ENCODE results near the gene RFC1. TPM values are rescaled to one million over a fixed set of nuclear protein-coding genes. Genes with fewer than 3 reads are reported as not detected.
"Not testable (repeated sequence)": the region's sequence is repeated elsewhere in the genome, so short reads cannot be mapped to it uniquely, and the experiment has no call there.

RFC1 gene, protein sequence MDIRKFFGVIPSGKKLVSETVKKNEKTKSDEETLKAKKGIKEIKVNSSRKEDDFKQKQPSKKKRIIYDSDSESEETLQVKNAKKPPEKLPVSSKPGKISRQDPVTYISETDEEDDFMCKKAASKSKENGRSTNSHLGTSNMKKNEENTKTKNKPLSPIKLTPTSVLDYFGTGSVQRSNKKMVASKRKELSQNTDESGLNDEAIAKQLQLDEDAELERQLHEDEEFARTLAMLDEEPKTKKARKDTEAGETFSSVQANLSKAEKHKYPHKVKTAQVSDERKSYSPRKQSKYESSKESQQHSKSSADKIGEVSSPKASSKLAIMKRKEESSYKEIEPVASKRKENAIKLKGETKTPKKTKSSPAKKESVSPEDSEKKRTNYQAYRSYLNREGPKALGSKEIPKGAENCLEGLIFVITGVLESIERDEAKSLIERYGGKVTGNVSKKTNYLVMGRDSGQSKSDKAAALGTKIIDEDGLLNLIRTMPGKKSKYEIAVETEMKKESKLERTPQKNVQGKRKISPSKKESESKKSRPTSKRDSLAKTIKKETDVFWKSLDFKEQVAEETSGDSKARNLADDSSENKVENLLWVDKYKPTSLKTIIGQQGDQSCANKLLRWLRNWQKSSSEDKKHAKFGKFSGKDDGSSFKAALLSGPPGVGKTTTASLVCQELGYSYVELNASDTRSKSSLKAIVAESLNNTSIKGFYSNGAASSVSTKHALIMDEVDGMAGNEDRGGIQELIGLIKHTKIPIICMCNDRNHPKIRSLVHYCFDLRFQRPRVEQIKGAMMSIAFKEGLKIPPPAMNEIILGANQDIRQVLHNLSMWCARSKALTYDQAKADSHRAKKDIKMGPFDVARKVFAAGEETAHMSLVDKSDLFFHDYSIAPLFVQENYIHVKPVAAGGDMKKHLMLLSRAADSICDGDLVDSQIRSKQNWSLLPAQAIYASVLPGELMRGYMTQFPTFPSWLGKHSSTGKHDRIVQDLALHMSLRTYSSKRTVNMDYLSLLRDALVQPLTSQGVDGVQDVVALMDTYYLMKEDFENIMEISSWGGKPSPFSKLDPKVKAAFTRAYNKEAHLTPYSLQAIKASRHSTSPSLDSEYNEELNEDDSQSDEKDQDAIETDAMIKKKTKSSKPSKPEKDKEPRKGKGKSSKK
- total RNA-seq: 10 to 100 TPM; 78.3 to 96.5 TPM

DNA sequence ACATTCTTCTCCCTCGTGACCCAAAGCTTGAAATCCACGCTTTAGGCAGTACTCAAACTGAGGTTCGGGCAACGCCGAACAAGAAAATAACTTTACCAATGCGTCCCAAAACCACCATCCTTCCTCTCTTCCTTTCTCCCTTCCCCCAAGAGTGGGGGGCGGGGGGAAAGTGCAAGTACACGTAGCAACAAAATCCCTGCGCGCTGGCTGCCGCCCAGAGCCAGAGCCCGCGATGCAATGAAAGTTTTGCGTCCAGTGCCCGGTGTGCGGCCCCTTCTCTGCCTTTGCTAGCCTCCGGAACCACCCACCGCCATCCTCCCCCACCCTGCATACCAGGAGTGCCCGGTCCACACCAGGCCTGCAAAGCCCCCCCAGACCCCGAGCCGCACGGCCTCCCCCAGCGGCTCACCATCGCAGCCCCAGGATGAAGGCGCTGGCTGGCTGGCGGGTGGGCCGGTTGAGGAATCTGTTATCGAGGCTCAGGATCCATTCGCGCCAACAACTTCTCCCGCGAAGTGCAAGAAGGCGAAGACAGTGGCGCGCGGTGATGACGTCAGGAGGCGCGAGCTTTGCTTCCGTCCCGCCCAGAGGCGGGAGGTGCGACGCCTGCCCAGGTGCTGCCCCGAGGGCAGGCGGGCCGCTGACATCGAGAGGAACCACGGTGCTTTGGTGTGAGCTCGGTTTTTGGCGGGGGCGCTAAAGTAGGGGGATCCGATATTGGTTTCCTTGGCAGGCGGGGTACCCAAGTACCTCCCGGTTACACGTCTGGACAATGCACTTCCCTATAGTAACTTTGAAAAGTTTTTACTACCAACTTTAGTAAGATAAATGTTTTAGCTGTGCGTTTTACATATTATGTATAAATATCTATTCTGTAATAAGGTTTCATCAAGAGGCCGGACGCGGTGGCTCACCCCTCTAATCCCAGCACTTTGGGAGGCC lies at the start of gene RFC1:
Gene RFC1, minus strand, starts transcription at position 533 of the 942 bp plus-strand sequence. Its CDS starts 121 bp downstream, at position 412.
- no peaks in the 10 kb centered on the region for H3K27me3 Mint-ChIP-seq
- peaks cover 37% of the 10 kb centered on the region for H3K4me1 Mint-ChIP-seq
- peaks cover 8% of the 10 kb centered on the region for H3K9me3 Mint-ChIP-seq
- peaks cover 29% of the 10 kb centered on the region for H3K36me3 Mint-ChIP-seq (ENCODE audit: low read depth)
- ChIA-PET POLR2A (interaction anchor here (0.7 kb wide), 1 partner anchor 332 kb away, joined by 4 read pairs; the partner anchor contains the start of gene UBE2K), CTCF (interaction anchor here (0.6 to 2.1 kb wide), 6 partner anchors 10 to 54 kb away, joined by 3 to 15 read pairs (median 4); no protein-coding TSS in a partner anchor)
- H3K27ac Mint-ChIP-seq: peak within 1 kb of the TSS; percentile 96
- peak within 1 kb of the TSS; percentile 93 for H3K4me3 Mint-ChIP-seq
- DNase-seq: peak; percentile 95

DNA sequence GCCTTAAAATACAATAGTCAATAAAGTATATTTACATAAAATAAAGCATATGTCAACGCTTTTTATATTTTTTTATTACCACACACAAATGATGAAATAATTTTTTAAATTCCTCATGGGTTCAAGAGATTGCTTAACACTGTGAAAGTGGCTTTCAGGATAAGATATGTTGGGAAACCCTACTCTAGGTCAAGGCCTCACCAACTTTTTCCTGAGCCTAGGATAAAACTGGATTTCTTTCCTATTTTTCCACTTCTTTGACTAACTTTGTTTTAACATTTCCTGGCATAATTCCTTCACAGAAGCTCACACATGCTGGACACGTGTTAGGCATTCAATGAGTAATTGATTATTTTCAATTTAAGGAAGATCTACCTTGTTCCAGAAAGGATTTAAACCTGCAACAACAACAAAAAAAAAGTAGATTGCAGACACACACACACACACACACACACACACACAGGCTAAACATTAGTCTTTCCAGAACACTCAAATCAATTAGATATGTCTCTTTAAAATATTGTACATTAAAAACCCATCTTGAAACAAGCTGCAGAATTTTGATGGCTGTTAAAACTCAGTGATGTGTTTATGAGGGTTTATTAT lies 49.6 kb upstream of the RFC1 start:
- Mint-ChIP-seq H3K9me3 (no peaks in the 10 kb centered on the region), H3K27ac (no peak overlapping the region), H3K4me3 (no peak overlapping the region), H3K27me3 (peaks cover 2% of the 10 kb centered on the region), H3K36me3 (ENCODE audit: low read depth) (no peaks in the 10 kb centered on the region), H3K4me1 (no peaks in the 10 kb centered on the region)
- CTCF ChIA-PET: interaction anchor here (0.8 to 1.3 kb wide), 2 partner anchors 13 to 53 kb away, joined by 3 to 4 read pairs; no protein-coding TSS in a partner anchor
- POLR2A ChIA-PET: interaction anchor here (0.7 kb wide), 1 partner anchor 761 kb away, joined by 3 read pairs; no protein-coding TSS in a partner anchor
- DNase-seq: no peak

DNA sequence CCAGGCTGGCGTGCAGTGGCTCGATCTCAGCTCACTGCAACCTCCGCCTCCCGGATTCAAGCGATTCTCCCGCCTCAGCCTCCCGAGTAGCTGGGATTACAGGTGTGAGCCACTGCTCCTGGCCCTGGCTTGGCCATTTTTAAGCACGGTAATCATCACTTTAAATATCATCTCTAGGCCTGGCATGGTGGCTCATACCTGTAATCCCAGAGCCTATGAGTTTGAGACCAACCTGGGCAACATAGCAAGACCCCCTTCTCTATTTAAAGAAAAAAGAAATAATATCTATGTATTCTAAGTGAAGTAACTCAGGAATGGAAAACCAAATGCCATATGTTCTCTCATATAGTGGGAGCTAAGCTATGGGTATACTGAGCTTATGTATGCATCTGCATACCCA lies 45.4 kb upstream of the RFC1 start:
- H3K27ac Mint-ChIP-seq; CTCF ChIA-PET; H3K4me1 Mint-ChIP-seq; POLR2A ChIA-PET; H3K36me3 Mint-ChIP-seq (ENCODE audit: low read depth); H3K27me3 Mint-ChIP-seq; H3K4me3 Mint-ChIP-seq; DNase-seq; H3K9me3 Mint-ChIP-seq: not testable (repeated sequence)

DNA sequence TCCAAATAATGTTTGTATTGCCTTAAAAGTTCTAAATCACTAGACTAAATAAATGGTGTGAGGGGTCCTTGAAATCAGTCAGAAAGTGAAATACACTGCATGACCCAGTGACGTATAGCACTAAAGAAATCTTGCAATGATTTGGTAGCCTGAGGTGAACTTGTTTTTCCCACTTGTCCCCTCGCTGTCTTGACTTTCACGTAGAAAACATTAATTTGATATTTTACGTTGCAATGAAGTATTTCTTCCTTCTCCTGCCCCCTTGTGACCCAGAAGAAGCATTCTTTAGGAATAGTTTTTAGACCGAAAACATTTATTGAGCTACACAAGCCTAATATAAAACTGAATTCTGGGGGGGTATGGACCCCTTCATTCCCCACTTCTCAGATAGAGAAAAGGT lies 44.3 kb upstream of the RFC1 start:
- Mint-ChIP-seq H3K9me3 (no peaks in the 10 kb centered on the region), H3K27ac (no peak overlapping the region), H3K27me3 (peaks cover 9% of the 10 kb centered on the region), H3K4me1 (no peaks in the 10 kb centered on the region), H3K36me3 (ENCODE audit: low read depth) (no peaks in the 10 kb centered on the region), H3K4me3 (no peak overlapping the region)
- CTCF ChIA-PET: no interaction called here
- POLR2A ChIA-PET: no interaction called here
- no peak for DNase-seq

DNA sequence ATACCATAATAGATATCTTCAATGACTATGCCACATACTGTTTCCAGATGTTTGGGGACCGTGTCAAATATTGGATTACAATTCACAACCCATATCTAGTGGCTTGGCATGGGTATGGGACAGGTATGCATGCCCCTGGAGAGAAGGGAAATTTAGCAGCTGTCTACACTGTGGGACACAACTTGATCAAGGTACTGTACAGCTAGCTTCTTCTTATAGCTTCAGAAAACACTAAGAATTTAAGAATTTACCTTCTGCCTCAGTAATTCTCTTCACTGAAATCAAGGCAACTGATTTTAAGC lies 41.4 kb upstream of the RFC1 start:
- CTCF ChIA-PET: interaction anchor here (0.7 kb wide), 1 partner anchor 12 kb away, joined by 3 read pairs; no protein-coding TSS in a partner anchor
- H3K9me3 Mint-ChIP-seq: no peaks in the 10 kb centered on the region
- no peaks in the 10 kb centered on the region for H3K4me1 Mint-ChIP-seq
- POLR2A ChIA-PET: no interaction called here
- H3K27me3 Mint-ChIP-seq: peaks cover 9% of the 10 kb centered on the region
- no peak overlapping the region for H3K27ac Mint-ChIP-seq
- no peak overlapping the region for H3K4me3 Mint-ChIP-seq
- no peaks in the 10 kb centered on the region for H3K36me3 Mint-ChIP-seq (ENCODE audit: low read depth)
- no peak for DNase-seq

DNA sequence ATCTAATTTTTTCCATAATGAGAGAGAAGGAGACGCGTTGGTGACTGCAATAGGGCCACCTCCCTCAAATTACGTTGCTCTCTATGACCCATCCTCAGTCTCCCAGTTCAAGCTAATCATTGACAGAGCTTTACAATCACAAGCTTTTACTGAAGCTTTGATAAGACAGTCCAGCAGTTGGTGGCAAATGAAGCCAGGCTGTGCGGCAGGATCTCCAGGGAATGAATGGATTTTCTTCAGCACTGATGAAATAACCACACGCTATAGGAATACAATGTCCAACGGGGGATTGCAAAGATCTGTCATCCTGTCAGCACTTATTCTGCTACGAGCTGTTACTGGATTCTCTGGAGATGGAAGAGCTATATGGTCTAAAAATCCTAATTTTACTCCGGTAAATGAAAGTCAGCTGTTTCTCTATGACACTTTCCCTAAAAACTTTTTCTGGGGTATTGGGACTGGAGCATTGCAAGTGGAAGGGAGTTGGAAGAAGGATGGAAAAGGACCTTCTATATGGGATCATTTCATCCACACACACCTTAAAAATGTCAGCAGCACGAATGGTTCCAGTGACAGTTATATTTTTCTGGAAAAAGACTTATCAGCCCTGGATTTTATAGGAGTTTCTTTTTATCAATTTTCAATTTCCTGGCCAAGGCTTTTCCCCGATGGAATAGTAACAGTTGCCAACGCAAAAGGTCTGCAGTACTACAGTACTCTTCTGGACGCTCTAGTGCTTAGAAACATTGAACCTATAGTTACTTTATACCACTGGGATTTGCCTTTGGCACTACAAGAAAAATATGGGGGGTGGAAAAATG lies 40.8 kb upstream of the RFC1 start, which contains the start of gene KLB:
Gene KLB, plus strand, starts transcription at position 168 of the 821 bp plus-strand sequence. Its CDS starts 20 bp downstream, at position 188.
- POLR2A ChIA-PET: no interaction called here
- no peak for DNase-seq
- H3K4me1 Mint-ChIP-seq: no peaks in the 10 kb centered on the region
- H3K4me3 Mint-ChIP-seq: no peak within 1 kb of the TSS
- H3K36me3 Mint-ChIP-seq (ENCODE audit: low read depth): no peaks in the 10 kb centered on the region
- peaks cover 9% of the 10 kb centered on the region for H3K27me3 Mint-ChIP-seq
- H3K9me3 Mint-ChIP-seq: no peaks in the 10 kb centered on the region
- CTCF ChIA-PET: interaction anchor here (0.6 kb wide), 1 partner anchor 318 kb away, joined by 4 read pairs; no protein-coding TSS in a partner anchor
- no peak within 1 kb of the TSS for H3K27ac Mint-ChIP-seq

DNA sequence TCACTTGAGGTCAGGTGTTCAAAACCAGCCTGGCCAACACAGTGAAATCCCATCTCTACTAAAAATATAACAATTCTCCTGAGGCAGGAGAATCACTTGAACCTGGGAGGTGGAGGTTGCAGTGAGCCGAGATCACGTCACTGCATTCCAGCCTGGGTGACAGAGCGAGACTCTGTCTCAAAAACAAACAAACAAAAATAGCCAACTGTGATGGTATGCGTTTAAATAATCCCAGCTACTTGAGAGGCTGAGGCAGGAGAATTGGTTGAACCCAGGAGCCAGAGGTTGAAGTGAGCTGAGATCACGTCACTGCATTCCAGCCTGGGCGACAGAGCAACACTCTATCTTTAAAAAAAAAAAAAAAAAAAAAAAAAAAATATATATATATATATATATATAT lies 35.5 kb upstream of the RFC1 start:
- H3K36me3 Mint-ChIP-seq (ENCODE audit: low read depth); CTCF ChIA-PET; H3K9me3 Mint-ChIP-seq; H3K4me1 Mint-ChIP-seq; H3K27me3 Mint-ChIP-seq; H3K4me3 Mint-ChIP-seq; POLR2A ChIA-PET; H3K27ac Mint-ChIP-seq; DNase-seq: not testable (repeated sequence)

DNA sequence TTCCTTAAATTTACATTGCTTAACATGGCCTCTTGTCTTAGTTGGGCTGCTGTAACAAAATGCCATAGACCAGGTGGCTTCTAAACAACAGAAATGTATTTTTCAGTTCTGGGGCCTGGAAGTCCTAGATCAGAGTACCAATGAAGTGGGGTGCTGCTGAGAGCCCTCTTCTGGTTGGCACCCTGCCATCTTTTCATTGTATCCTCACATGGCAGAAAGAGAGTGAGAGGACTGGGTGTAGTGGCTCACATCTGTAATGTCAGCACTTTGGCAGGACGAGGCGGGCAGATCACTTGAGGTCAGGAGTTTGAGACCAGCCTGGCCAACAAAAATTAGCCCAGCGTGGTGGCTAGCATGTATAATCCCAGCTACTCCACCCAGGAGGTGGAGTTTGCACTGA lies 28.5 kb upstream of the RFC1 start:
- Mint-ChIP-seq H3K9me3 (no peaks in the 10 kb centered on the region), H3K27me3 (no peaks in the 10 kb centered on the region), H3K4me1 (no peaks in the 10 kb centered on the region), H3K4me3 (no peak overlapping the region), H3K27ac (no peak overlapping the region), H3K36me3 (ENCODE audit: low read depth) (no peaks in the 10 kb centered on the region)
- no peak for DNase-seq
- POLR2A ChIA-PET: no interaction called here
- CTCF ChIA-PET: no interaction called here

DNA sequence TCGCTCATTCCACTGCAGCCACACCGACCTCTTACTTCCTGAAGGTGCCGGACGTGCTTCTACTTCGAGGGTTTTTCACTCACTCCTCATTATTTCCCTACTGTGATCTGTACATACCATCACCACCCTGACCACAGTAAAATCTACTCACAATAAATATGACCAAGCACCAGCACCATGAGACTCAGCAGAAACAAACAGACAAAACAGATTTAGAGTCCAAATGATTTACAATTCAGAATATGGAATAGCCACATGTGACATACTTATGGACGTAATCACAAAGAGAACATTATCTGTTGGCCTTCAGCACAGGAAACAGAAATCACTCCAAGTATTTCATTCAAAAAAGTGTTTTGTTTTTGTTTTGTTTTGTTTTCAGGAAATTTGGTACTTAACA lies 24.4 kb upstream of the RFC1 start:
- Mint-ChIP-seq H3K36me3 (ENCODE audit: low read depth) (no peaks in the 10 kb centered on the region), H3K27me3 (no peaks in the 10 kb centered on the region), H3K4me1 (no peaks in the 10 kb centered on the region), H3K9me3 (no peaks in the 10 kb centered on the region), H3K4me3 (no peak overlapping the region), H3K27ac (no peak overlapping the region)
- DNase-seq: no peak
- ChIA-PET POLR2A (no interaction called here), CTCF (no interaction called here)

DNA sequence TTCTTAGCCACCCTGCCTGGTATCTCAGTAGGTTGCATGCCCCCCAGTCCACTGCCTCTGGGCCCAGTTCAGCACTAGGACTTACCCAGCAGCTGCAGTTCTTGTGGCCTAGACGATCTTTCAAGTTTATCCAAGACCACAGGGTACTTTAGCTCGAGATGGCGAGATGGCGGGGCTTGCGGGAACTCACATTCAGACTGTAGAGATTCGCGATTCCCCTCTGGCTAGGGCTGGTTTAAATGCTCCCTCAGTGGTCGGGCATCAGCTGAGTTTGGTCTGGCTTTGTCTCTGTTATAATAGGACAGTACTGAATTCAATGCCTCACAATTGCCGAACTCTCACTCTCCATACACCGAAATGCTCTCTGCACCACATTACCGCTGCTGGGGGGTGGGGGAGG lies 18.4 kb upstream of the RFC1 start:
- no peak overlapping the region for H3K27ac Mint-ChIP-seq
- no peaks in the 10 kb centered on the region for H3K4me1 Mint-ChIP-seq
- peaks cover 4% of the 10 kb centered on the region for H3K9me3 Mint-ChIP-seq
- peaks cover 19% of the 10 kb centered on the region for H3K27me3 Mint-ChIP-seq
- CTCF ChIA-PET: interaction anchor here (0.9 kb wide), 1 partner anchor 145 kb away, joined by 3 read pairs; no protein-coding TSS in a partner anchor
- no peak overlapping the region for H3K4me3 Mint-ChIP-seq
- no peaks in the 10 kb centered on the region for H3K36me3 Mint-ChIP-seq (ENCODE audit: low read depth)
- no peak for DNase-seq
- POLR2A ChIA-PET: no interaction called here

DNA sequence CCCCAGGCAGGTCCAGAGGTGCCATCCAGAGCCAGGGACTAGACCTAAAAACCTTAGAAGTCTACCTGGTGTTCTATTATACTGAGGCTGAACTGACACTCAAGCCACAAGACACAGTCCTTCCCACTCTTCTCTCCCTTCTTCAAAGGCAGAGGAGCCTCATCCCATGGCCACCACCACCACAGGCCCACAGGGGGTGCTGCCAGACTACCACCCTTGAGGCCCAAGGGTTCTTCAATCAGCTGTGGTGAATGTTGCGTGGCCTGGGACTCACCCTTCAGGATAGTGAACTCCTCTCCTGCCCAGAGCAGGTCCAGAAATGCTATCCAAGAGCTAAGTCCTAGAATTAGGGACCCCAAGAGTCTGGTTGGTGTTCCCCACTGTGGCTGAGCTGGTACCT lies 17.5 kb upstream of the RFC1 start:
- H3K27ac Mint-ChIP-seq: no peak overlapping the region
- CTCF ChIA-PET: interaction anchor here (0.6 to 0.9 kb wide), 3 partner anchors 18 to 1542 kb away, joined by 3 read pairs; no protein-coding TSS in a partner anchor
- no peak overlapping the region for H3K4me3 Mint-ChIP-seq
- peaks cover 27% of the 10 kb centered on the region for H3K27me3 Mint-ChIP-seq
- peaks cover 4% of the 10 kb centered on the region for H3K9me3 Mint-ChIP-seq
- H3K4me1 Mint-ChIP-seq: no peaks in the 10 kb centered on the region
- DNase-seq: no peak
- no peaks in the 10 kb centered on the region for H3K36me3 Mint-ChIP-seq (ENCODE audit: low read depth)
- POLR2A ChIA-PET: no interaction called here
